ENCODE results near the gene CDH24. TPM values are rescaled to one million over a fixed set of nuclear protein-coding genes. Genes with fewer than 3 reads are reported as not detected.
A peak's percentile ranks its signal among the peaks of the same experiment; 100 is the strongest.

Gene CDH24
- total and polyA plus RNA-seq, 9 of the 15 experiments (the other 6 are each of a cell fraction or from before 2014, with no cell fraction given): 0.04 to 16.2 (median 4.9) TPM

- WGBS (ENCODE audit: insufficient coverage, low coverage, missing lambda C conversion rate): under 1% methylated on average over 13 of the region's 14 CpGs
- peaks cover 76% of the 10 kb centered on the region for H3K36me3 ChIP-seq (ENCODE audit: control insufficient read depth, insufficient read depth, low read length)
- ChIA-PET POLR2A (interaction anchor here (0.6 to 4.6 kb wide), 17 partner anchors 9 to 194 kb away, joined by 3 to 25 read pairs (median 4); partner anchors contain the start of genes ACIN1, C14orf119, CDH24 and PRMT5), CTCF (ENCODE audit: low intra/inter-chr PET ratio) (interaction anchor here (0.6 to 7.2 kb wide), 2 partner anchors 39 to 56 kb away, joined by 3 to 109 read pairs; no protein-coding TSS in a partner anchor)
- BruUV-seq (replicated peaks): no TSS peak
- H3K9me1 ChIP-seq (ENCODE audit: control insufficient read depth, insufficient read depth, low read length): peaks cover 2% of the 10 kb centered on the region
- peak overlapping the region; percentile 89 for H3K27ac ChIP-seq (ENCODE audit: extremely low read depth, low read depth, low read length)
- peak; percentile 97 for ATAC-seq
- peaks cover 14% of the 10 kb centered on the region; the same call in 1 of the 2 replicates for H4K20me1 ChIP-seq (replicated peaks; ENCODE audit: control insufficient read depth, insufficient read depth, low read length)
- intact Hi-C loops (cut with micrococcal nuclease) (no loop called here), in situ Hi-C loops (cut with MboI) (no loop called here)
- FAIRE-seq: peak; percentile 98
- peak overlapping the region; percentile 90 for H3K4me2 ChIP-seq (ENCODE audit: insufficient read depth, low read length)
- no peaks in the 10 kb centered on the region for H3K27me3 ChIP-seq (ENCODE audit: control insufficient read depth in 2 of 2, insufficient read depth in 2 of 2, low read length in 2 of 2)
- H3K4me3 ChIP-seq: peak overlapping the region; percentile 68
- H3K9me3 ChIP-seq (replicated peaks; ENCODE audit: control insufficient read depth, insufficient read depth, low read depth, low read length): no peaks in the 10 kb centered on the region
- peak; percentile 78 to 94 (median 86) for DNase-seq (ENCODE audit: extremely low read depth in 1 of 4, low spot score in 3 of 4)
- H2AFZ ChIP-seq (ENCODE audit: low read depth, low read length): peak overlapping the region; percentile 67
- H3K4me1 ChIP-seq (replicated peaks in 1 of 2; ENCODE audit: control insufficient read depth in 2 of 2, insufficient read depth in 2 of 2, low read length in 2 of 2): peaks cover 20 to 26% of the 10 kb centered on the region in 2 experiments
- H3K79me2 ChIP-seq (ENCODE audit: control insufficient read depth, insufficient read depth, low read length): peaks cover 59% of the 10 kb centered on the region
- peak overlapping the region; percentile 90 to 91 for H3K9ac ChIP-seq (ENCODE audit: insufficient read depth in 1 of 2, low read depth in 2 of 2, low read length in 2 of 2)
- no peak for TF ChIP-seq FOS (IDR thresholded peaks at IDR 0.05; ENCODE audit: extremely low read depth, insufficient read length)
- 0 out of 2 replicates have a peak, but pooled peaks have one; percentile 45 for TF ChIP-seq TCF7 (IDR thresholded peaks at IDR 0.05; ENCODE audit: borderline replicate concordance)
- peak; percentile 40; the same call in 1 of the 2 replicates for TF ChIP-seq JUND (IDR thresholded peaks at IDR 0.05; ENCODE audit: borderline replicate concordance, low read depth, low read length)
- no peak; the same call in 2 of the 3 replicates for TF ChIP-seq JUND (tag; IDR thresholded peaks at IDR 0.05; ENCODE audit: borderline replicate concordance, low read depth, low read length)
- TF ChIP-seq RBBP5 (IDR thresholded peaks at IDR 0.05; ENCODE audit: borderline replicate concordance, insufficient read depth, low read length, poor library complexity, severe bottlenecking): peak; percentile 76
- TF ChIP-seq ZBTB40 (IDR thresholded peaks at IDR 0.05): 0 out of 2 replicates have a peak, but pooled peaks have one; percentile 16
- TF ChIP-seq ZBTB40 (CRISPR knock-in tag; IDR thresholded peaks at IDR 0.05): no peak
- peak; percentile 73 for TF ChIP-seq E2F8 (IDR thresholded peaks at IDR 0.05; ENCODE audit: low read depth, partially characterized antibody)
Observed at GRCh38 chr14:23071244-23071920, 14.1 kb upstream of the CDH24 start.
